ENCODE results near the gene FABP2.

FABP2 gene

DNA sequence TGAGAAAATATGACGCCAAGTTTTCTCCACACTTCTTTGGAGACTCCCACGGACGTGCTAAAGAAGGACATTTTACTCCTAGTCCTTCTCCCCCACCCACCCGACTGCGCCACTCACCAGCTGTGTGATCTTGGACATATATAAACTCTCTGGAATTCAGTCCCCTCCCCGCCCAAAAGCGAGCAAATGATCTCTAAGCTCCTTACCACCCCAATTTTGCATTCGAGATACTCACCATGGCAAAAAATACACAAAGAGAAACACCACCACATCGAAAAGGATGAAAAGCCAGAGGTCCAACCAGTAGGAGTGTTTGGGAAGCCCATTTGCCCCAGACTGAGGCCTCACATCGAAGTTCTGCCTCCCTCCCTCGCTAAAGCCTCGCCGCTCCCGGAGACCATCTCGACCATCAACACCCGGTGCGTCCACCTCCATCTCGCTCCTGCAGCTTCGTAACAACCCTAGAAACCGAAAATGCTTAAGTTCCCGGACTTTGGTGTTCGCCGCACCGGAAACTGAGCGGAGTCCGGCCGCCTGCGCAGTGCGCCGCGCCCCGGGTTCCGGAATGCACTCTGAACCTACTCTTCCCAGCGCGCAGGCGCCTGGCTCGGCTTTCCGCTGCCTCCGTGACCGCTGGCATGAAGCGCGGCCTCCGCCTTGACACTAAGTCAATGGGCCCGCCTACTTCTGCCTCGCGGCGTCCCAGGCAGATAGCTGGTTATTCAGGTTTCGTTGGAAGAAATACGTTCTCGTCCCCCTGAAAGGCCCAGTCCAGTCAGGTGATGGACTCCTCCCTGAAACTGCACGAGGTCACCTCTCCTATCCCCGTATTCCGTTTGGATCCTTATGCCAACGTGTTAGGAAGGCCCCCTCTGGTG, 21.6 kb downstream of the FABP2 start:
- peak; percentile 94 for DNase-seq (ENCODE audit: low read depth in 2 of 2)
- TF ChIP-seq, protein P1, sequence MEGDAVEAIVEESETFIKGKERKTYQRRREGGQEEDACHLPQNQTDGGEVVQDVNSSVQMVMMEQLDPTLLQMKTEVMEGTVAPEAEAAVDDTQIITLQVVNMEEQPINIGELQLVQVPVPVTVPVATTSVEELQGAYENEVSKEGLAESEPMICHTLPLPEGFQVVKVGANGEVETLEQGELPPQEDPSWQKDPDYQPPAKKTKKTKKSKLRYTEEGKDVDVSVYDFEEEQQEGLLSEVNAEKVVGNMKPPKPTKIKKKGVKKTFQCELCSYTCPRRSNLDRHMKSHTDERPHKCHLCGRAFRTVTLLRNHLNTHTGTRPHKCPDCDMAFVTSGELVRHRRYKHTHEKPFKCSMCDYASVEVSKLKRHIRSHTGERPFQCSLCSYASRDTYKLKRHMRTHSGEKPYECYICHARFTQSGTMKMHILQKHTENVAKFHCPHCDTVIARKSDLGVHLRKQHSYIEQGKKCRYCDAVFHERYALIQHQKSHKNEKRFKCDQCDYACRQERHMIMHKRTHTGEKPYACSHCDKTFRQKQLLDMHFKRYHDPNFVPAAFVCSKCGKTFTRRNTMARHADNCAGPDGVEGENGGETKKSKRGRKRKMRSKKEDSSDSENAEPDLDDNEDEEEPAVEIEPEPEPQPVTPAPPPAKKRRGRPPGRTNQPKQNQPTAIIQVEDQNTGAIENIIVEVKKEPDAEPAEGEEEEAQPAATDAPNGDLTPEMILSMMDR (IDR thresholded peaks at IDR 0.05; ENCODE audit: low read depth, low read length), result no peak
- H3K4me3 ChIP-seq (replicated peaks in 1 of 2; ENCODE audit: low read depth in 2 of 2, low read length in 2 of 2), result peak overlapping the region; percentile 78 to 84

DNA sequence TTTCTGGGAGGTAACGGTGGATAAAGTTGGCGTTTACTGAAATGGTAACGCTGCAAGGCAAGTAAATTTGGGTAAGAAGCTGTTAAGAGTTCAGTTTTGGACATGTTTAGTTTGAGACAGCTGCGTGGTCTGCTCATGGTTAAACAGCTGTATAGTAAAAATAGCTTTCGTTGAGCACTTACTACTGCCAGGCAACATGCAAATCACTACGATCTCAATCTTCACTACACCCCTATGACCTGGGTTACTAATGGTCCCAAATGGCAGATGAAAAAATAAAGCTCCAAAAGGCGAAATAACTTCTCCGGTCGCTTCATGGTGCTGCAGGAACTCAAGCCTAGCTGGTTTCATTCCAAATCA, 22.2 kb downstream of the FABP2 start:
- no peak for DNase-seq (ENCODE audit: low read depth in 2 of 2)
- peak overlapping the region; percentile 78 to 84 for H3K4me3 ChIP-seq (replicated peaks in 1 of 2; ENCODE audit: low read depth in 2 of 2, low read length in 2 of 2)
- TF ChIP-seq, protein P1 (IDR thresholded peaks at IDR 0.05; ENCODE audit: low read depth, low read length), result no peak

DNA sequence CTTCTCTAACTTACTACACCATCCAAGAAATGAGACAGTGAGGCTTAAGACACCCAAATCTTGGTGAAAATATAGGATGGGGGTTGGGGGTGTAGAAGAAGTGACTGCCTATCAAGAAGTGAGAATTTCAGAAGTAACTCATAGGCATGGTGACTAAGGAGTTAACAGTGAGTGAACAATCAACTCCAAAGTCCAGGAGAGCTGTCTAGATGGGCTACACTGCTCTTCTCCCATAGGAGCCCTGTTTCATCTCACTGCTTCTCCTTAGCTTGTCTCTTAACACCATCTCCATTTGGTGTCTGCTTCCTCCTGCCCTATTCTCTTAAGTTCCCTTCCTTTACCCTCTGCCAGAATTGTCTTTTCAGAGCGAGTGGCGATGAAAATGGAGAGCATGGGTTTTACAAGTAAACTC, 22.7 kb downstream of the FABP2 start:
- DNase-seq (ENCODE audit: low read depth in 2 of 2), result peak; percentile 28 to 37
- TF ChIP-seq, protein P1 (IDR thresholded peaks at IDR 0.05; ENCODE audit: low read depth, low read length), result no peak

DNA sequence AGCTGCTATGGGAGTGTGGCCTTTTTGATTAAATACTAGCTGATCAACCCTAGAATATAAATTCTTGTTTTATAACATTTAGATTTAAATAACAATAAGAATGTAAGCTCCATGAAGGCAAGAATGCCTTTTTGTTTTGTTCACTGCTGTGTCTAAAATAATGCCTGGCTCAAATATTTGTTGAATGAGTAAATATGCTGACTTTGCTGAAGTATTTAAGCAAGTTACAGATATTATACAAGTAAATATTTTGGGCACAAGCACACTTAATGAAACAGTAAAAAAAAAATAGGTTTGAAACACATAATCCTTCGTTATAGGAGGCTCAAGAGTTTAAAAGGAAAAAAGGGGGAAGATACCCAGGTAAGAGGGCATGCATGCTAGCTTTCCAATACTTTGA, 24.1 kb downstream of the FABP2 start:
- no peak overlapping the region for H3K4me3 ChIP-seq (replicated peaks in 1 of 2; ENCODE audit: low read depth in 2 of 2, low read length in 2 of 2)
- TF ChIP-seq, protein P1 (IDR thresholded peaks at IDR 0.05; ENCODE audit: low read depth, low read length), result no peak
- no peak for DNase-seq (ENCODE audit: low read depth in 2 of 2)

More for the DNA sequence above, 22.7 kb downstream of the FABP2 start:
- H3K4me3 ChIP-seq (replicated peaks in 1 of 2; ENCODE audit: low read depth in 2 of 2, low read length in 2 of 2), result peak overlapping the region; percentile 78 to 84

DNA sequence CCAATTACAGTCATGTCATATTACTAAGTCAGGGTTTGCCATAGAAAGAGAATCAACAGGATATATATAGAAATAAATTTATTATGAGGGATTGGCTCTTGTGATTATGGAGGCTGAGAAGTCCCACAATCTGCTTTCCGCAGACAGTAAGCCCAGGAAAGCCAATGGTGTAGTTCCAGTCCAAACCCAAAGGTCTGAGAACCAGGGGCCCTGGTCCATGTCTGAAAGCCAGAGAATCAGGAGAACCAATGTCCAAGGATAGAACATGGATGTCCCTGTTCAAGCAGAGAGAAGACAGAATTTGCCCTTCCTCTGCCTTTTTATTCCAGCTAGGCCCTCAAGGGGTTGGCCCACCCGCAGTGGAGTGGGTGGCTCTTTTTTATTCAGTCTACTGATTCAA, 25.6 kb downstream of the FABP2 start:
- H3K4me3 ChIP-seq (replicated peaks in 1 of 2; ENCODE audit: low read depth in 2 of 2, low read length in 2 of 2), result no peak overlapping the region
- no peak for DNase-seq (ENCODE audit: low read depth in 2 of 2)
- TF ChIP-seq, protein P1 (IDR thresholded peaks at IDR 0.05; ENCODE audit: low read depth, low read length), result no peak

DNA sequence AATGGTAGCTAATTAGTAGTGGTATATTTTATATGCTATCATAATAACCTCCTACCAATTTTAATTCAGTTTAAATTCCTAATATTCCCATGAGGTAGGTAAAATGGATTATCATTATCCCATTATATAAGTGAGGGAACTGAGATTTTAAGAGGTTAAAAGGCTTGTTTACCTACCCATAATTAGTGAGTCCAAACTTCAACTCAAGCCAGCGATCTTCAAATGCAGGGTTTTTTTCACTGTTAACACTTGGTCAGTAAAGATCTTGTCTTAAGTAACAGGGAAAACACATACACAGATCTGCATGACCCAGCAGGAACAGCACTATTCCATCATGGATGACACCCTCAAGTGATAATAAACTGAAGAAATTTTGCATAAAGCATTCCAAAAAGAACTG, 31.3 kb downstream of the FABP2 start:
- no peak overlapping the region for H3K4me3 ChIP-seq (replicated peaks in 1 of 2; ENCODE audit: low read depth in 2 of 2, low read length in 2 of 2)
- no peak for DNase-seq (ENCODE audit: low read depth in 2 of 2)
- TF ChIP-seq, protein P1 (IDR thresholded peaks at IDR 0.05; ENCODE audit: low read depth, low read length), result no peak

Measured in cardiac fibroblast (primary cell).